T-helper 2 cell (primary cell): ENCODE measurements around the gene PTRHD1.
"Not testable (repeated sequence)": the region's sequence is repeated elsewhere in the genome, so short reads cannot be mapped to it uniquely, and the experiment has no call there.

ENCODE experiments used
- DNase-seq, 5 experiments: peaks; one replicate each; pipeline versions ENCODE4 v3.0.0 to v3.0.0-alpha.2; 2012 to 2022
- total RNA-seq, 2 donors: gene quantifications; one replicate each; lab custom pipeline; 2026; lab: John Stamatoyannopoulos, UW

PTRHD1 gene, protein sequence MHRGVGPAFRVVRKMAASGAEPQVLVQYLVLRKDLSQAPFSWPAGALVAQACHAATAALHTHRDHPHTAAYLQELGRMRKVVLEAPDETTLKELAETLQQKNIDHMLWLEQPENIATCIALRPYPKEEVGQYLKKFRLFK
- total RNA-seq, result 6.9 to 10.9 reads per million in 2 donors

DNA sequence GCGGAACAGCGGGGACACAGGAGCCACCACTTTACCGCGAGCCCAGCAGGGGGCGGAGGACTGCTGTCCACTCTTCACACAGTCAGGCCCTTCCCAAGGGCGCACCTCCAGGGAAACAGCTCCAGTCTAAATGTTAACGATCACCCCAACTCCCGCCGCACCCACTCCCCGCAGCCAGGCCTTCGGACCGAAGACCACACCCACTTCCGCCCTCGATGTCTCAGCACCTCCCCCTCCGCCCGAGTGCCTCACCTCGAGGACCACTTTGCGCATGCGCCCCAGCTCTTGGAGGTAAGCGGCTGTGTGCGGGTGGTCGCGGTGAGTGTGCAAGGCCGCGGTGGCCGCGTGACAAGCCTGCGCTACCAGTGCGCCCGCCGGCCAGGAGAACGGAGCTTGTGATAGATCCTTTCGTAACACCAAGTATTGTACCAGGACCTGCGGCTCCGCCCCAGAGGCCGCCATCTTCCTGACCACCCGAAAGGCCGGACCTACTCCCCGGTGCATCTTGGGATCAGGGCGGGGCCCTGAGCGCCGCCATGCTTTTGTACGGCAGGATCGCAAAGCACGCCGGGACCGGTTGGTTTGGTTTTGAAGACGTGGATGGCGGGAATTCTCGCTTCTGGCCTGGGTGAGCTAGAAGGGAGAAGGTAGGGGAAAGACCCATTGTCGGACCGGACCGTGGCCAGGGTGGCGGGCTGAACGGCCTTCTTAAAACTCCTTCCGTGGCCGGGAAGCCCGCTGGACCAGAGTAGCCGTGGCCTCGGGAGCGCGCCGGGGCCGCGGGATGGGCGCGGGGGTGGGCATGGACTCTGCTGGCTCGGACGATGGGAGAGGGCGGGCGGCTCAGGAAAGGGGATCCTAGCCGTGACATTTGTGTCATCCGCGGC is at the start of gene PTRHD1, which contains the start of gene CENPO:
Gene PTRHD1, minus strand, starts transcription at position 518 of the 887 bp plus-strand sequence. Its CDS starts 14 bp downstream, at position 504.
Gene CENPO, plus strand, starts transcription at position 552 of the 887 bp plus-strand sequence. CDS start 495 bp downstream, outside the sequence.
- DNase-seq, result peak; percentile 83 to 97 (median 92)

DNA sequence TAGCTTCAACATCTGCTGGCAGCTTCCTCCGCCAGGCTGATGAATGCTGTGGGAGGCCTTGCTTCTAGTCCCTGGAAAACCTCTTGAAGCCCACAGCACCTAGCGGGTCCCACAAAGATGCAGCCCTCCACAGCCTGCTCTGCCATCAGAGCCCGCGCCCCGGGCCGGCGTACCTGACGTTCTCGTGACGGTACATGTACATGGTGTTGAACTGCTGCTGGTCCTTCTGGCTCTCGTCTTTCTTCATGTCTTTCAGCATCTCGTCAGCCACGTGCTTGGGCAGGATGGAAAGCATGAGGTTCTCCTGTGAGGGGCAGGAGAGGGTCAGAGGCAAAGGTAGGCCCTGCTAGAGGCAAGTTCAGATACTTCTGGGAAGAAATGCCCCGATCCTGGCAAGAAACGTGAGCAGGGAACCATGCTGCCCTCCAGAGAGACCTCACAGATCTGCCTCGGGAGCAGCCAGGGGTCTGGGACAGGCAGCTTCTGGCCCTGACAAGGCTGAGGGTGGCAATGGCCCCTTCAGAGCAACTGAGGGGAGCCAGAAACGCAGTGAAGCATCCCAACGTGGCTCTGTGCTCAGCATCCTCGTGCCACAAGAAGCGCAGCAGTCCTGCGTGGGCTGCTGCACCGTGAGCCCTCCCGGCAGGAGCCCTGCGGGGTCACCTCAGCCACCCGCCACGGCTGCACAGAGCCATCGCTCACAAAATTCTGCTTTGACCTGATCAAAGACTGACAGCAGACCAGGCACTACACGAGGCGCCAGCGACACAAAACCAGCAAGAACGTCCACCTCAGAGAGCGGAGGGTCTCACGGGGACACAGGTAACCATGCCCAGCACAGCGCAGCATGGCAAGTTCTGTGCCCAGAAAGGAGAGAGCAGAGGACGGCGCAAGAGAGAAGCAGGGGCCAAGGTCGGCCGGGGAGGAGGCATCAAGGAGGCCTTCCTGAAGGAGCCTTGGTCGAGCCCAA is 49.2 kb upstream of the PTRHD1 start:
- DNase-seq, result no peak

DNA sequence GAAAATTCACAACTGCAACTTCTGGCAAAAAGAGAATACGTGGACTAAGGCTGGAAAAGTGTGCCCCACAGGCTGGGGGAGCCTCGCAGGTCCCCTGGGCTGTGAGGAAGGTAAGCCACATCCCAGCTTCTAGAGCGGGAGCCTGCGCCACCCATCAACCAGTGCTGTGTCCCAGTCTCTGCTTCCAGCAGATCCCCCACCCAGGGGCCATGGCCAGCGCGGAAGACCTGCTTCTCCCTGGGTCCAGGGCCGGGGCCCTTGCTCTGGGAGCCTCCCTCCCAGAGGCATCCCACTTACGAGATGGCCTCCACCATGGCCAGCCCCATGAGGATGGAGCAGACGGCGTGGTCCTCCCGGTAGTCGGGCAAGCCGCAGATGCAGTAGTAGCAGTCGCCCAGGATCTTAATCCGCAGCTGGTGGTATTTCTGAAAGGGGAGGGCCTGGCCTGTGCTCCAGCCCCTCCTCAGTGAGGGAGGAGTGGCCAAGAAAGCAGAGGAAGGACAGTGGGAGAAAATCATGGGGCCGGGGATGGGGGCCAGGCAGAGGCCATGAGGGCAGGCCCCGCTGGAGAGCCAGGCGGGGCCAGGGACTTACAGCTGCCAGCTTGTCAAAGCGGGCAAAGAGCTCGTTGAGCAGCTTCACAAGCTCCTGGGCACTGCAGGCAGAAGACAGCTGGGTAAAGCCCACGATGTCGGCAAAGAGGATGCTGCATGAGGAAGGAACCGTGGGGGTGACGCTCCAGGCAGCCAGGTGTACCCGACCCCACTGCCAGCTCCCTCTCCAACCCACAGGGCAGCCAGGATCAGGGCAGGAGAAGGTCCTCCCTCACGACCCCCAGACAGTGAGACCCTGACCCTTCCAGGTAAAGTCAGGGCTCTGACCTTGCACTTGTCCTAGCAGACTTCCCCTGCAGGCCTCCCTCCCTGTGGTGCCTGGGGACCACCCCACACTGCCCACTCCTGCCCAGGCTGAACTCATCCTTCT is 48.1 kb upstream of the PTRHD1 start:
- no peak for DNase-seq

DNA sequence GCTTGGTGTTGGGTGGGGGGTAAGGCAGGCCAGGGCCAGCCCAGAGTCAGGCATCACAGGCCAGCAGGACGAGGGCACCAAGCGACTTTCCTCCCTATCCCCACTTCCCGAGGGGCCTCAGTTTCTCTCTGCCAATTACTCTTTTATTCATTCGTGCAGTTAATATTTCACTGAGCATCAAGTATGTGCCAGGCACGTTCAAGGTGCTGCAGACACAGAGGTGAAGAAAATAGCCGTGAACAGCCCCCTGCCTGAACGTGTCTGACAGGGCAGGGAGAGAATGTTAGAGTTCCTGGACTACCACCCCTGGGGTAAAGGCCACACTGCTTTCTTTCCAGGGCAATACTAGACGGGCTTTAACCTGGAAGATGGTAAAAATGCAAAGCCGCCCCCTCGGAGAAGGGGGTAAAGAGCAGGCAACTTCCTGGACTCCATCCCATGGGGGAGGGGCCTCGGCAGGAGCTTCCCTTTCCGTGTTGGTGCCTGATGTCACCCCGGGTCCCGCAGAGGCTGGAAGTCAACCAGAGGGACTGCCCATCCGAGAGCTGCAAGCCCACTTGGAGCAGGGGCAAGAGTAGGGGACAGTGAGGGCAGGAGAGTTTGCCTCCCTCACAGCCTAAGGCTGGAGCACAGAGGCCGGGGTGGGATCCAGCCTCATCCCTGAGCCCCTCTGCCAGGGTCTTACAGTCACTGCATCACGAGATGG is 47.1 kb upstream of the PTRHD1 start:
- no peak for DNase-seq

DNA sequence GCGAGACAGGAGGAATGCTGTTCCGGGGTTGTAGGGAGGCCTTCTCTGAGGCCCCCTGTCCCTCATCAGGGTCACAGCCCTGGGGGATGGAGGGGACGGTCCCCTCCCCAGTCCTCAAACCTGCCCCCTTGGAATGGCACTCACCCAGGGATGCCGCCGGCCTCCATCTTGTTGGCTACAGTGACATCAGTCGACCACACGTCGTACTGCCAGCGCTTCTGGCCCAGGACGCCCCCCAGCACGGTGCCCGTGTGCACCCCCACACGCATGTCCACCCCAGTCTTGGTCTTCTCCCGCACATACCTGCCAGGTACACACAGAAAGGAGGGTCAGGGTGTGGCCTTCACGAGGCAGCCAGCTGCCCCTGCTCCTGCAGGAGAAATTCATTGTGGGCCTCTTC is 46.5 kb upstream of the PTRHD1 start:
- DNase-seq, result no peak

DNA sequence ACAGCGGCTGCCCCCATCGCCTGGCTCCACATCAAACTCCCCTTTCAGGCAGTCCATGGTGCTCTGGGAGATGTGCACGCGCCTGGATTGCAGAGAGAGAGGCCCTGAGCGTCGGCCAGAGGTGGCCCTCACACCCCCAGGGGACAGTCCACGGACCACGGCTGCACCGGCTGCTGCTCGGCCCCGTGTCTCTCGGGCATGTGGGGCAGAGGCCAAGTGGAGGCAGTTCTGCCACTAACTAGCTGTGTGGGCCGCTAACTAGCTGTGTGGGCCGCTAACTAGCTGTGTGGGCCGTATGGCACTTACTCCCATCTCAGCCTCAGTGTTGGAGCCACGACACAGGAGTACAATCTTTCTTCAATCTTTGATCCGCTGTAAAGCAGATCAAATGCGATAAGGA is 45.4 kb upstream of the PTRHD1 start:
- DNase-seq, result no peak

DNA sequence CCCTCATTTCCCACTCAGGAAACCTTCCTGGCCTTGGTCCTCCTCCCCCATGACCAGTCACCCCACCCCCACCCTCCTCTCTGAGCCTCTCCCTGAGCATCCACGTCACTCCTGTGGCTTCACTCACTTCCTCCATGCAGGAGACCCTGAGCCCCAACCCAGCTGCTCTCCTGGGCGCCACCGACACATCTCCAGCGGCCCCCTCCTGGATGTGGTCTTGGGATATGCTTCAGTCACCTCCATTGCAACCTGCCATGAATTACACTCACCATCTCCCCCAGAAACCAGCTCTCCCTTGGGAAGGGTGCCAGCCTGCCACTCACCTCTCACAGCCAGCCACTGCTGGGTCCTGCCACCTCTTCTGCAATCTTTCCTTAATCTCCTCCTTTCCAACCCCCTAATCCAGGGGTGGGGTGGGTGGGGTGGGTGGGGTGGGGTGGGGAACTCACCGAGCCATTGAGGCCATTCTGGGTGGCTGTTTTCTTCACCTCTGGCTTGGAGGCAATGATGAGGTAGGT is 44.9 kb upstream of the PTRHD1 start:
- no peak for DNase-seq

DNA sequence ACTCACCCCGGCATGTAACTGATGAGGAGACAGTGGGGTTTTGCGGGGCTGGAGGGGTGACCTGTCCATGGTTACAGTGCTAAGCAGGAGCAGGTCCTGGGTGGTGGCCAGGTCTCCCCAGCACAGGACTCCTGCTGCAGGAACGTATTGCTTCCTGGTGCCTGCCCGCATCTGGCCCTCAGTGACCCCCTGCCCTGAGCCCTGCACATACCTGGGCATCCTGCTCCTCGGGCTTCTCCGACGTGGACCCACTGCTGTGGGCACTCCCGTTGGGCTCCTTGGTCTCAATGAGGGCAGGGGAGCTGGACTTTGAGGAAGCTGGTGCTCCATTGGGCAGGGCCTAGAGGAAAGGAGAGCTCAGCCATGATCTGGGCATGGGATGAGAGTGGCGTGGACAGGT is 43.5 kb upstream of the PTRHD1 start:
- no peak for DNase-seq

DNA sequence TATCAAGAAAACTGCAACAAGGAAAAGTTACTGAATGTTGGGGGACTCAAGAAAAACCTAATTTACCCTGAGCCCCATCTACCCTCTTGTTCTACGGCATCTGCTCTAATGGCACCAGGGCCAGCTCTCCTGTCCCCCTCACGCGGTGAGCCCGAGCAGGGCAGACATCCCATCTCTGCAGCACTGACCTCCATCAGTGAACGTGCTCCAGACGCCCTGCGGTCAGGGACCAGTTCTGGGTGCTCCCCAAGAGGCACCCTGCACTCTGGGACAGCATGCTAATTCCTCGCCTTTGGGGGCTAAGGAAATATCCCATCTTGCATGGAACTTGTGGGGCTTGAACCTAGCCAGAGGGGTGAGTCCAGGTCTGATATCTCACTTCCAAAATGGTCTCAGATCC is 43.0 kb upstream of the PTRHD1 start:
- DNase-seq, result no peak

DNA sequence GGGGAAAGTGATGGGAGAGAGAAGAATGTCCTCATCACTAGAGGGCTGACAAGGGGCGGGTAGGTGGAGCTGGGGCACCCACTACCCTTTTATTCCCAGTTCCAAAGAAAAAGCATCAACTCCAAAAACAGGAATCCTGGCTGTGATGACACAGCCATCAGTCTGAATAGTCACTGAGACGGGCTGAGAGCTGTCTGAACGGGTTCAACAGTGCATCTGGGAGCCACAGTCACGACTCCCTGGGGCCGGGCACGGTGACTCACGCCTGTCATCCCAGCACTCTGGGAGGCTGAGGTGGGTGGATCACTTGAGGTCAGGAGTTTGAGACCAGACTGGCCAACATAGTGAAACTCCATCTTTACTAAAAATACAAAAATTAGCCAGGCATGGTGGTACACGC is 42.2 kb upstream of the PTRHD1 start:
- DNase-seq, result not testable (repeated sequence)

DNA sequence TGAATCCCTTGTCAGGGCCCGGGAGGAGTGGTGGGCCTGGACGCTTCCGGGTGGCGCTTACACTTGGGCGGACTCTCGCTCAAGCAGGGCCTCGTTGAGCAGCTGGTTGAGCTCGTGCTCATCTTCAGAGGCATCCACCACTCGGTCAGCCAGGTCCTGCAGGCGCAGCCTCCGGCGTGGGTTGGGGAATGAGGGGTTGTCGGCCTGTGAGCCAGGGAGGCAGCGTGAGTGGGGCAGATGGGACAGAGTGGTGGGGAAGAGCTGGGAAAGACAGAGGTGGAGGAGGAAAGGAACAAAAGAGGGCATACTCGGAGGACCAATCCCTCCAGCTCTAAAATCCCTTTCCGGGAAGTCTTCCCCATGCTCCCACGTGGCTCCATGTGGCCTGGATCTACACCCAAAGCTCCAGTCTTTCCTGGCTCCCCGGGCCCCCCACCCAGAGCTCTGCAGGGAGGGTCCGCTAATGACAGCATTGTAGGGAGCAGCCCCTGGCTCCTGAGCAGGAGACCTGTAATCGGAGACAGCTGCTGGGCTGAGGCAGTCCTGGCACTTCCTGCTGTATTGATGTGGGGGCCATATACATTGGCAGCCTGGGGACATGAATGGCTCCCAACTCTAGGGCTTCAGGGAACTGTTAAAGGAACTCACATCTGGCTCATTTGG is 41.7 kb upstream of the PTRHD1 start:
- no peak for DNase-seq

DNA sequence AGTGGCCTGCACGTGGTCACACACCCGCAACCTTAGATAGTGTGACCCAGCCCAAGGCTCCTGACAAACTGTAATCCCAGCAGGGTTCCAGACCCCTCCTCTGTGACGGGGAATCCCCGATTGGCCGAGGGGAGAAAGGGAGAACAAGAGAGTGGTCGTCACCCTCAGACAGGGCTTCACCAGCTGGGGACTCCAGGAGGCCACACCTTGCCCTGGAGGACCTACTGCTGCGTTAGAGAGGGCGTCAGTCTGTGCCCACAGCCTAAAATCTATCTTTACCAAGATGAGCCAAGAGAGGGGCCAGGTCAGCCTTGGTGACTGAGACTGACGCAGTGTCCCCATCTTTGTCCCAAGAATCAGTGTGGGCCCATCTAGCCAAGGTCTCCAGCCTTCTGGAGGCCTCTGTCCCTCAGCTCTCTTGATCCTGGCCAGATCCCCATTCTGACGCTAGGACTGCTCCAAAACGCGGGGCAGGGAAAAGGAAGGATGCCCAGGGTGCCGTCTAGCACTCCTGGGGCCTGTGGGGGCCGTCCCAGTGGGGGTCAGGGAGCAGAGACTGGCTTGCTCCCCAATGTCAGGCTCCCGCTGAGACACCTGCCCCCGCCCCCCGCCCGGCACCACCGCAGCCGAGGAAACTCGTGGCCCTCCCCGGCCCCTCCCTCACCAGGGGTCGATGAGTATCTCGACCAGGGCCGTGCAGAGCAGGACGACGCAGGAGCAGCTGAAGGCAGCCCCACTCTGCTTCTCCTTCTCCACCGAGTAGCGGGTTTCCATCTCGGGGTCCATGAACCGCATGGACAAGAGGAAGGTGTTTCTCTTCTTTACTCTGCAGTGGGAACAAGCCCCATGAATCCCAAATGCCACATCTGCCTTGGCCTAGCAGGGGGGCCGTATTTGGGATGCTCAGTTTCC is 40.9 kb upstream of the PTRHD1 start:
- DNase-seq, result no peak

DNA sequence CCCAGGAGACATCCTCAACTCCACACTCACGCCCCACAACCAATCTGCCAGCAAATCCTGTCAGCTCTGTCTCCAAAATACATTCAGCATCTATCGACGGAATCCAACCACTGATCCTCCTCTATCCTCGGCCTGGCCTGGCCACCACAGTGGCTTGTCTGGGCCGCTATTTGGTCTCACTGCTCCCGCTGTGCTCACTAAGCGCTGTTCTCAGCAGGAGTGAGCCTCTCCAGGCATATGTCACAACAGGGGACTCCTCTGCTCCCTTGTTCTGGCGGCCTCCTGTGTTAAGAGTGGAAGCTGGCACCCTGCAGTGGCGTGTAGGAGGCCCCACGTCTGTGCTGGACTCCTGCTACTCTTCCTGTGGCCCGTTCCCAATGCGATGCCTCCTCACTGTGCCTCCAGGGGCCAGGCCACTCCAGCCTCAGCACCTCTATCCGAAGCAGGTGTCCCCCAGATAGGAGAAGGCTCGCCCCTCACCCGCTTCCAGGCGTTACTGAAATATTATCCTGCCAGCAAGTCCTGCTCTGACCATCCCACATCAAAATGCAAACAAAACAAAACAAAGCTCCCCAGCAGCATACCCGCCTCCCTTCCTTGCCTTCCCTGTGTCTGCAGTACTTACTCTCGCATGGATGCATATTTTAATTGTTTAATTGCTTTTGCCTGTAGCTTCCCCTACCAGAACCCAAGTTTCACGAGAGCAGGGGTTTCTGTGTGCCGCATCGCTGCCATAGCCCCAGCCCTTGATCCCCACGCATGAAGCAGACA is 39.9 kb upstream of the PTRHD1 start:
- DNase-seq, result no peak

DNA sequence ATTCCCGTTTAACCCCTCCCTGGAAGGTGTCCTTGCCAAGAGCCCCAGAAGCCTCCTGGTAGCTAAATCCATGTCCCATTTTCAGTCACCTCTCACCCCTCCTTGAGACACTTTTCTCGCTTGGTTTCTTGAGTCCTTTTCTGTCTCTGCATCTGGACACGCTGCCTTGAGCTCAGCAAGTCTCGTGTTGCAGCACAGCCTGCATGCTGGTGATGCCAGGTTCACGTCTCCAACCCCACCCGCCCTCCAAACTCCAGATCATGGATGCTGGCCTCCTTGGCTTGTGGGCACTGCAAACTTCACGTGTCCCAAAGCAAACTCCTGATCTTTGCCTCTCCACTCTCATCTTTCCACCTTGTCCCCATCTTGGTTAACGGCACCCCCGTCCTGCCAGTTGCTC is 39.3 kb upstream of the PTRHD1 start:
- DNase-seq, result no peak

DNA sequence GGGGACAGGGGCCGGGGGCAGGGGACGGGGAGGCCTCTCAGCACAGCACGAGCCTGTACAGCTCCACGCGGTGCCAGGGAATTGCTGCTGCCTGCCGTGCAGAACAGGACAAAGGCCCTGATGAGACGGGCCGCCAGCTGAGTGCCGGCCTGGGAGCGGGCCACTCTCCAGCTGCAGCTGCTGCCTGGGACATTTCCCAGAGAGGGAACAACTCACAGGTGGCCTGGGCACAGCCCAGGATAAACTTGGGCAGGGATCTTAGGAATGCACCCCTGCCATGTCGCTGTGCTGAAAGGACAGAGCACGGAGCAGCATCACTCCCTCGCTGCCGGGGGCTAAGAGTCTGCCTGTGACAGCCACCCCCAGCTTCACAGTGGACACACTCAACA is 38.9 kb upstream of the PTRHD1 start:
- DNase-seq, result no peak

DNA sequence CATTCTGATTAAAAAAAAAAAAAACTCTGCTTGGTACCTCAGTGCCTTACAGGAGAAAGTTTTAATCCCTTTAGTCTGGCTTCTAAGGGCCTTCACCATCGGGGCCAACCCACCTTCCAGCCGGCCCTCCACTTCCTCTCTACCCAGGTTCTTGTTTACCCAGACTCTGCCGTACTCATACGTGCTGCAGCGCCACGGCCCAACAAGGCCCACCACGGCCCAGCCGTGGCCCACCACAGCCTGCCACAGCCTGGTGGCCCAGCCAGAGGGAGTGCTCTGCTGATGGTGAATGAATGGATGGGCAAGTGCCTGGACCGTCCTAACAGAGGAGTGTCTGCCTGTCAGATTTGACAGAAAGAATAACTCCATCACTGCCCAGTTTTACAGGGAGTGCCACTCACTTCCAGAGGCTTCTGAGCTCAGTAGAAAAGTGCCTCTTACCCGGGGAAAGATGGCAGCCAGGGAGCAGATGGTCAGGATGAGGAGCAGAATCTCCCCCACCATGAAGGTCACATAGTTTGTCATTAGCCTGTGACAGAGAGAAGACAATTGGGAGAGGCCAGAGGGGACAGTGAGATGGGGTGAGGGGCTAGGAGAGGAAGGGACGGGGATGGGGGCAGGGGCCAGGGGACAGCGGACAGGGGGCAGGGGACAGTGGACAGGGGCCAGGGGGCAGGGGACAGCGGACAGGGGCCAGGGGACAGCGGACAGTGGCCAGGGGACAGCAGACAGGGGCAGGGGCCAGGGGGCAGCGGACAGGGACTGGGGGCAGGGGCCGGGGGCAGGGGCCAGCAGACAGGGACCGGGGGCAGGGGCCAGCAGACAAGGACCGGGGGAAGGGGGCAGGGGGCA is 38.3 kb upstream of the PTRHD1 start:
- no peak for DNase-seq

DNA sequence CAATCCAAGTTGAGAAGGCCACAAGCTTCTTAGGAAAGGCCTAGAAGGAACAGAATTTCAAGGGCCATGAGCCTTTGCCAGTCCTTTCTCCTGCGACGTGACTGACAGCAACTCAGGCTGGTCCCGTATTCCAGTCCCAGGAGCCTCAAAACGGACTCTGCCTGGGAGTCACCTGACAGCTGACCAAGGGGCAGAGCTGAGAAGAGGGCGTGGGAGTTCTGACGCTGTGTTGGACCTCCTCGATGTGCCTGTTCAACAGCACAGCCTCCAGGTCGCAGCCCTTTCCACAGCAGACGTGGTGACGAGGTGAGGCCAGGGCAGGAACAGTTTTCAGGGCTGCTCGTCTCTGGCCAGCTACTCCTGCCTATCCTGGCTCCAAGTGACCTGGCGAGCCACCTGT is 37.6 kb upstream of the PTRHD1 start:
- DNase-seq, result no peak
